ENCODE results near the gene KRT7. TPM values are rescaled to one million over a fixed set of nuclear protein-coding genes. Genes with fewer than 3 reads are reported as not detected.

The KRT7 gene
- total RNA-seq, 1 experiment from 2014 or later: 3,783 TPM

DNA sequence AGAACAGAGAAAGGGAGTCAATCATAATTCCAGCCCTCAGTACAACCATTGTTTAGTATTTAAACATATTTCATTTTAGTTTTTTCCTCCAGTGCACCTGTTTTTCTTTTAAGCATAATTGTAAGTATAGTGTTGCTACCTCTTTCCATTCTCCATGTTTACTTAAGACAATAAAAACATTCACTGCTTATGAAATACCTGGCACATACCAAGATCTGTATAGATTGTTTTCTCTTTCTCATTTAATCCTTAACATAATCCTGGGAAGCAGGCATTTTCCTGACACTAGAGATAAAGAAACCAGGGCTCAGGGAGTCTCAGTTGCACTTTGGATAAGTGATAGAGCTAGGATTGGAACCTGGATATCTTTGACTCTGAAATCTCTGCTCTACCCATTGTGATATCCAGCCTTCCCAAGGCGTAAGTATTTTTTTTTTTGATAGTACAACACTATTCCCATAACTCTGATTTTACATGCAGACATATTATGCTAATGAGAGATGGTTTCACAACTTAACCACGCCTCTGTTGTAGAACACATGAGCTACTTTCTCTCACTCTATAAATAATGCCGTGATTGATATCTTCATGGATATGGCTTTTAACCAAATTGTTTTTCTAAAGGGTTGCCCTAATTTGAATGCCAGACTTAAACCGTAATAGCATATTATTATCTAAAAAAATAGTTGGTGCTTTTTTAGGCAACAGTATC, 11.8 kb upstream of the KRT7 start:
- Histone ChIP-seq H3K9me3 (ENCODE audit: insufficient read depth, low read depth) (no peaks in the 10 kb centered on the region), H4K20me1 (ENCODE audit: insufficient read depth) (no peaks in the 10 kb centered on the region), H3F3A (ENCODE audit: insufficient read depth, low read depth) (peaks cover 38% of the 10 kb centered on the region), H3K9me2 (ENCODE audit: insufficient read depth) (no peaks in the 10 kb centered on the region), H3K36me3 (ENCODE audit: low read depth) (no peaks in the 10 kb centered on the region), H3K4me3 (no peak overlapping the region), H3K79me2 (ENCODE audit: low read depth) (0 out of 2 replicates have a peak, but pooled peaks cover 5% of the 10 kb centered on the region), H3K4me2 (peak overlapping the region; percentile 54), H3K4me1 (replicated peaks; ENCODE audit: insufficient read depth) (peaks cover 95% of the 10 kb centered on the region), H3K27me3 (ENCODE audit: insufficient read depth, low read depth) (no peaks in the 10 kb centered on the region), H3K27ac (peak overlapping the region; percentile 68), H2AFZ (no peak overlapping the region)
- intact Hi-C loops (cut with micrococcal nuclease; ENCODE audit: unreplicated experiment): no loop called here
- peak in 1 of 2 experiments; percentile 63 for DNase-seq
- BruUV-seq (replicated peaks): no TSS peak
- ChIA-PET POLR2A (ENCODE audit: unreplicated experiment) (interaction anchor here (0.5 to 0.8 kb wide), 8 partner anchors 9 to 684 kb away, joined by 3 to 10 read pairs (median 4); partner anchors contain the start of genes KRT7 and KRT8), CTCF (interaction anchor here (0.6 to 1.4 kb wide), 6 partner anchors 13 to 146 kb away, joined by 3 to 5 read pairs (median 3); partner anchors contain the start of gene KRT85)
- no peak for TF ChIP-seq EZH2 (IDR thresholded peaks at IDR 0.05; ENCODE audit: low read depth)
- TF ChIP-seq, protein P1, sequence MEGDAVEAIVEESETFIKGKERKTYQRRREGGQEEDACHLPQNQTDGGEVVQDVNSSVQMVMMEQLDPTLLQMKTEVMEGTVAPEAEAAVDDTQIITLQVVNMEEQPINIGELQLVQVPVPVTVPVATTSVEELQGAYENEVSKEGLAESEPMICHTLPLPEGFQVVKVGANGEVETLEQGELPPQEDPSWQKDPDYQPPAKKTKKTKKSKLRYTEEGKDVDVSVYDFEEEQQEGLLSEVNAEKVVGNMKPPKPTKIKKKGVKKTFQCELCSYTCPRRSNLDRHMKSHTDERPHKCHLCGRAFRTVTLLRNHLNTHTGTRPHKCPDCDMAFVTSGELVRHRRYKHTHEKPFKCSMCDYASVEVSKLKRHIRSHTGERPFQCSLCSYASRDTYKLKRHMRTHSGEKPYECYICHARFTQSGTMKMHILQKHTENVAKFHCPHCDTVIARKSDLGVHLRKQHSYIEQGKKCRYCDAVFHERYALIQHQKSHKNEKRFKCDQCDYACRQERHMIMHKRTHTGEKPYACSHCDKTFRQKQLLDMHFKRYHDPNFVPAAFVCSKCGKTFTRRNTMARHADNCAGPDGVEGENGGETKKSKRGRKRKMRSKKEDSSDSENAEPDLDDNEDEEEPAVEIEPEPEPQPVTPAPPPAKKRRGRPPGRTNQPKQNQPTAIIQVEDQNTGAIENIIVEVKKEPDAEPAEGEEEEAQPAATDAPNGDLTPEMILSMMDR (conservative IDR thresholded peaks at IDR 0.05): no peak

DNA sequence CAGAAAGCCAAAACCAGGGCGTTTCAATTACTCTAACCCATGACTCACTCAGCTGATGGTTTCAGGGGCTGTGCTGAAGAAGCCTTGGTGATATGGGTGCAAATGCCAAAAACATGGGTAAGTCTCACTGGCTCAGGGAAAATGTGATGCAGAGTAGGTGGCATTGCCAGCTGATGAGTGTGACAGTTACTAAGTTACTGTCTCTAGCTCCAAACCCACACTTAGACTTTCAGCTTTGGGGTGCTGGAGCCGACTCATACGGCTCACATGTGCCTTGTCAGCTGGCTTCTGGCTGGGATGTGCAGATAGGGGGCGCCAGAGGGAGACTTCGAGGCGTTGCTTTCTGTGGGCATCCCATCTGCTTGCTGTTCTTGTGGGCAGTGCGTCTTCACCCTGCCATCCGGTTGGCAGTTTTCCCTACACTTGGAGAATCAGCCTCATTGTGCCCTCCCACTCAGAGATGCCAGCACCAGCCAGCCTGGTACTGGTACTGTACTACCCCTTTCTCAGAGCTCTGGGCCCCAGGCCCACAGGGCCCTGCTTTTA, 11.1 kb upstream of the KRT7 start:
- POLR2A ChIA-PET (ENCODE audit: unreplicated experiment): interaction anchor here (0.5 to 0.8 kb wide), 5 partner anchors 8 to 78 kb away, joined by 3 to 10 read pairs (median 5); partner anchors contain the start of gene KRT7
- intact Hi-C loops (cut with micrococcal nuclease; ENCODE audit: unreplicated experiment): no loop called here
- BruUV-seq (replicated peaks): no TSS peak
- Histone ChIP-seq H2AFZ (no peak overlapping the region), H4K20me1 (ENCODE audit: insufficient read depth) (no peaks in the 10 kb centered on the region), H3K36me3 (ENCODE audit: low read depth) (no peaks in the 10 kb centered on the region), H3K4me1 (replicated peaks; ENCODE audit: insufficient read depth) (peaks cover 95% of the 10 kb centered on the region), H3K9me3 (ENCODE audit: insufficient read depth, low read depth) (no peaks in the 10 kb centered on the region), H3K27me3 (ENCODE audit: insufficient read depth, low read depth) (no peaks in the 10 kb centered on the region), H3K27ac (peak overlapping the region; percentile 68), H3K79me2 (ENCODE audit: low read depth) (no peaks in the 10 kb centered on the region), H3K4me3 (no peak overlapping the region), H3F3A (ENCODE audit: insufficient read depth, low read depth) (peaks cover 32% of the 10 kb centered on the region), H3K9me2 (ENCODE audit: insufficient read depth) (no peaks in the 10 kb centered on the region), H3K4me2 (peak overlapping the region; percentile 54)
- DNase-seq: peak; percentile 68 to 74
- no peak for TF ChIP-seq EZH2 (IDR thresholded peaks at IDR 0.05; ENCODE audit: low read depth)
- TF ChIP-seq, protein P1 (conservative IDR thresholded peaks at IDR 0.05): peak; percentile 58
- CTCF ChIA-PET: interaction anchor here (0.6 to 1.4 kb wide), 6 partner anchors 14 to 145 kb away, joined by 3 to 5 read pairs (median 3); partner anchors contain the start of gene KRT85

DNA sequence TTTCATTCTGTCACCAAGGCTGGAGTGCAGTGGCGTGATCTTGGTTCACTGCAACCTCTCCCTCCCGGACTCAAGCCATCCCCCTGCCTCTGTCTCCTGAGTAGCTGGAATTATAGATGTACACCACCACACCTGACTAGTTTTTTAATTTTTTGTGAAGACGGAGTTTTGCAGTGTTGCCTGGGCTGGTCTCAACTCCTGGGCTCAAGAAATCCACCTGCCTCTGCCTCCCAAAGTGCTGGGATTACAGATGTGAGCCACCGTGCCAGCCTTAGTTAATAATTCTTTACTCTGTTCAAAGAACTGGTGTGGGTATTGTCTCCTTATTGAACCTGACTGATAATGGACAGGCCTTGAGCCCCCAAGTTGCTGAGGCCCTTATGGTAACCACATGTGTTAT, 10.4 kb upstream of the KRT7 start:
- Histone ChIP-seq H3K4me1 (replicated peaks; ENCODE audit: insufficient read depth) (peaks cover 97% of the 10 kb centered on the region), H2AFZ (no peak overlapping the region), H4K20me1 (ENCODE audit: insufficient read depth) (no peaks in the 10 kb centered on the region), H3K36me3 (ENCODE audit: low read depth) (no peaks in the 10 kb centered on the region), H3K9me2 (ENCODE audit: insufficient read depth) (no peaks in the 10 kb centered on the region), H3K9me3 (ENCODE audit: insufficient read depth, low read depth) (no peaks in the 10 kb centered on the region), H3K27ac (0 out of 2 replicates have a peak overlapping the region, but pooled peaks have one; percentile 13), H3K4me2 (no peak overlapping the region), H3K4me3 (no peak overlapping the region), H3K79me2 (ENCODE audit: low read depth) (no peaks in the 10 kb centered on the region), H3K27me3 (ENCODE audit: insufficient read depth, low read depth) (no peaks in the 10 kb centered on the region), H3F3A (ENCODE audit: insufficient read depth, low read depth) (peaks cover 33% of the 10 kb centered on the region)
- BruUV-seq (replicated peaks): TSS peak; percentile 41
- ChIA-PET CTCF (interaction anchor here (1.1 to 1.4 kb wide), 3 partner anchors 15 to 105 kb away, joined by 3 read pairs; no protein-coding TSS in a partner anchor), POLR2A (ENCODE audit: unreplicated experiment) (no interaction called here)
- intact Hi-C loops (cut with micrococcal nuclease; ENCODE audit: unreplicated experiment): no loop called here
- DNase-seq: no peak
- TF ChIP-seq, protein P1 (conservative IDR thresholded peaks at IDR 0.05): no peak
- TF ChIP-seq EZH2 (IDR thresholded peaks at IDR 0.05; ENCODE audit: low read depth): no peak
